DND-41 (cell line): Measurements from ENCODE around the gene MYH7B.

Experiments used
- CTCF ChIP-seq: IDR thresholded peaks from 2 replicates; pipeline ENCODE4 v1.5.1; 2012; ENCODE audit warnings: borderline replicate concordance, low read length, moderate library complexity, mild to moderate bottlenecking; ENCODE audit not compliant: poor library complexity, severe bottlenecking; ENCODE audit errors: extremely low read depth
- EZH2 ChIP-seq: IDR thresholded peaks from 3 replicates; pipeline ENCODE4 v1.6.1; 2012; ENCODE audit warnings: borderline replicate concordance, low read depth, mild to moderate bottlenecking, moderate library complexity, low read length, inconsistent platforms; ENCODE audit not compliant: severe bottlenecking

GRCh38 chr20:34951252-34951651, 4.4 kb upstream of the MYH7B start:
- TF ChIP-seq CTCF (no peak), EZH2 (no peak)
